ENCODE results near the gene NPTX2.

The NPTX2 gene

DNA sequence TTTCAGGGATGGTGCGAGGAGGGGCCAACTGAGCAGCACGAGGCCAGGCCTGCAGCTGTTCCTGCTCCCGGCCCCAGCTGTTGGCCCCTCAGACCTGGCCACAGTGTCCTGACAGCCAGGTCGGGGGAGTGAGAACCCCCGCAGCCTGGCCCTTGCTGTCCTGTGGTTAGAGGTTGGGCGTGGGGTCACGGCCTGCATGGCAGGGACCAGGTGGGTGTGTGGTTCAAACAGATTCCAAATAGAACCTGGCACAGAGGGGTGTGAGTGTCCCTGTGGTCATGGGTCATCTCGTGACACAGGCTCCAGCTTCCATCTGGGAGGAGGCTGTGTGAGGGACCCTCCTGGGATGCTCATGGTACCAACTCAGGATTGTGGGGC, 10.3 kb downstream of the NPTX2 start:
- no peak overlapping the region for H3K4me3 ChIP-seq (replicated peaks; ENCODE audit: low read depth, low read length)
- TF ChIP-seq, protein P1, sequence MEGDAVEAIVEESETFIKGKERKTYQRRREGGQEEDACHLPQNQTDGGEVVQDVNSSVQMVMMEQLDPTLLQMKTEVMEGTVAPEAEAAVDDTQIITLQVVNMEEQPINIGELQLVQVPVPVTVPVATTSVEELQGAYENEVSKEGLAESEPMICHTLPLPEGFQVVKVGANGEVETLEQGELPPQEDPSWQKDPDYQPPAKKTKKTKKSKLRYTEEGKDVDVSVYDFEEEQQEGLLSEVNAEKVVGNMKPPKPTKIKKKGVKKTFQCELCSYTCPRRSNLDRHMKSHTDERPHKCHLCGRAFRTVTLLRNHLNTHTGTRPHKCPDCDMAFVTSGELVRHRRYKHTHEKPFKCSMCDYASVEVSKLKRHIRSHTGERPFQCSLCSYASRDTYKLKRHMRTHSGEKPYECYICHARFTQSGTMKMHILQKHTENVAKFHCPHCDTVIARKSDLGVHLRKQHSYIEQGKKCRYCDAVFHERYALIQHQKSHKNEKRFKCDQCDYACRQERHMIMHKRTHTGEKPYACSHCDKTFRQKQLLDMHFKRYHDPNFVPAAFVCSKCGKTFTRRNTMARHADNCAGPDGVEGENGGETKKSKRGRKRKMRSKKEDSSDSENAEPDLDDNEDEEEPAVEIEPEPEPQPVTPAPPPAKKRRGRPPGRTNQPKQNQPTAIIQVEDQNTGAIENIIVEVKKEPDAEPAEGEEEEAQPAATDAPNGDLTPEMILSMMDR (IDR thresholded peaks at IDR 0.05; ENCODE audit: low read length, missing control alignments): no peak
- no peak for DNase-seq (ENCODE audit: low read depth)

DNA sequence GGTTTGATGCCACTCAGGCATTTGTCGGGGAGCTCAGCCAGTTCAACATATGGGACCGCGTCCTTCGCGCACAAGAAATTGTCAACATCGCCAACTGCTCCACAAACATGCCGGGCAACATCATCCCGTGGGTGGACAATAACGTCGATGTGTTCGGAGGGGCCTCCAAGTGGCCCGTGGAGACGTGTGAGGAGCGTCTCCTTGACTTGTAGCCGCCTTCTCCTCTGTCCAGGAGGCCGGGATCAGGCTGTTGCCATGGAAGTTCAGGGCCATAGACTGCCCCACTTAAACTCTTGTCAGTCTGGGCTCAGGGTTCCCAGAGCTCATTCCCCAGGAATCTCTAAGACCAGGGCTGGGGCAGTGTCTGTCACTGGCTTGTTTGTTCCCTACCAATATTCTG, 11.3 kb downstream of the NPTX2 start:
- DNase-seq (ENCODE audit: low read depth): no peak
- TF ChIP-seq, protein P1 (IDR thresholded peaks at IDR 0.05; ENCODE audit: low read length, missing control alignments): no peak
- H3K4me3 ChIP-seq (replicated peaks; ENCODE audit: low read depth, low read length): no peak overlapping the region

DNA sequence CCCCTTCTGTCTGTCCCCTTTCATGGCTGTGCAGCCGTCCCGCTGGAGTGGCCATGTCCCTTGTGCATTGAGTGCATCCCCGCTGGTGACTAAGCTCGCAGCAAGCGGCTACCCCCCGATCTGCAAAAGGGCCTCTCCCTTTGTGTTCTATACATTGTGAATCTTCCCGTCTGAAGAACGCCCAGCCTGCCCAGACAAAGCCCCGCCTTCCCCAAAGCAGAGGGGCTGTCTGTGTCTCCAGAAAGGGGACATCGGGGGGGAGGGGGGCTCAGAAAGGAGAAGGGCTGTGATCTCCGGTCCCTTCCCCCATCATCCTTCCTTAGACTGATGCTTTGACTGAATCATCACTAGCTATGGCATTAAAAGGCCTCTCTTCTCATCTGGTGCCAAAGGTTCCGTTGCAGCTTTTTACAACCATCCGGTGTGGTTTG, 11.9 kb downstream of the NPTX2 start:
- no peak overlapping the region for H3K4me3 ChIP-seq (replicated peaks; ENCODE audit: low read depth, low read length)
- TF ChIP-seq, protein P1 (IDR thresholded peaks at IDR 0.05; ENCODE audit: low read length, missing control alignments): no peak
- no peak for DNase-seq (ENCODE audit: low read depth)

DNA sequence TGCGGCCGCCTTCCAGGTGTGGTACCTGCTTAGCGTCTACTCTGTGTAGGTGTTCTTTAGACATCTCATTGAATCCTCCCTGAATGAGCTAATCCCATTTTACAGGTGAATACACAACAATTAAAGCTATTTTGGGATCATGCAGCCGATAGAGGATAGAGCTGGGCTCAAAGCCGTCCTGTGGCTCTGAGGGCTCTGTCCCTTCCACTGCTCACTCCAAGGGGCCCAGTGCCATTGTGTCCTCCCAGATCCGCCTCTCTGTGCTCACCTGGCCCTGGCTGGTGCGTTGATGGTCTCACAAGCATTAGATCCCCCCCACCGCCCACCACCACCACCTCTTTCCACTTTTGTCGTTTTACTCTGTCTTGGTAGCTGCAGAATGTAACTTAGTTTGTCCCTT, 13.1 kb downstream of the NPTX2 start:
- no peak for DNase-seq (ENCODE audit: low read depth)
- TF ChIP-seq, protein P1 (IDR thresholded peaks at IDR 0.05; ENCODE audit: low read length, missing control alignments): no peak
- H3K4me3 ChIP-seq (replicated peaks; ENCODE audit: low read depth, low read length): no peak overlapping the region

DNA sequence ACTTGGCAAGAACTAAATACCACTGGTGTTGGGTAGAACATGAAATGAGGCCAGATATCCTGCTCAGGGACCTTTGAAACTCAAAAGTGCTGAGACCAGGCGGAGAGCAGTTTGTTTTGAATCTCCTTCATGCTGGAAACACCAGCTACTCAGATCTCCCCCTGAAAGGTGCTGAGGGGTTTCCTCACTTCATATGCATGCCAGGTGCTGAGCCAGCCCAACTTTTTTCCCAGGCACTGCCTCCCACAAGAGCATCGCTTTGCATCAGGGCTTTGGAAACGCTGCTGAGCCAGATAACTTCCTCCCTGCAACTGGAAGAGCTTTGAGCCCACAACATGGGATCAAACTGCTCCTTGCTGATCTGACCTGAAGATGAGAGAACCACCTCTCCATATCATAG, 13.7 kb downstream of the NPTX2 start:
- DNase-seq (ENCODE audit: low read depth): no peak
- TF ChIP-seq, protein P1 (IDR thresholded peaks at IDR 0.05; ENCODE audit: low read length, missing control alignments): no peak
- H3K4me3 ChIP-seq (replicated peaks; ENCODE audit: low read depth, low read length): no peak overlapping the region

DNA sequence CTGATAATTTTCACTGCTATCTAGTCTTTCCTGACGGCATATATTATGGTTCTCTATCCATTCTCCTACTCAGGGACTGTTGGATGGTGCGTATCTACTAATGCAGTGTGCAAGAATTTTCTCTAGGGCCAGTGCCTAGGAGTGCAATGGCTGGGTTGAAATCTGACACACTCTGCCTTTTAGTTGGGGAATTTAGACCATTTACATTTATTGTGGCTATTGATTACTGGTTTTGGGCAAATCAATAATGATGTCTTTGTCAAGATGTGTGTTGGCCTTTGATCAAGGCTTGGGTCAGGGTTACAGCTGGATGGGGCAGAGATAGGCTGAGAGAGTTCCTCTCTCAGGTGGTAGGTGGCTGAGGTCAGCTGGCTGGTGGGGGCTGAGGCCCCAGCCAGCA, 21.8 kb downstream of the NPTX2 start:
- DNase-seq (ENCODE audit: low read depth): no peak
- TF ChIP-seq, protein P1 (IDR thresholded peaks at IDR 0.05; ENCODE audit: low read length, missing control alignments): no peak
- H3K4me3 ChIP-seq (replicated peaks; ENCODE audit: low read depth, low read length): no peak overlapping the region

DNA sequence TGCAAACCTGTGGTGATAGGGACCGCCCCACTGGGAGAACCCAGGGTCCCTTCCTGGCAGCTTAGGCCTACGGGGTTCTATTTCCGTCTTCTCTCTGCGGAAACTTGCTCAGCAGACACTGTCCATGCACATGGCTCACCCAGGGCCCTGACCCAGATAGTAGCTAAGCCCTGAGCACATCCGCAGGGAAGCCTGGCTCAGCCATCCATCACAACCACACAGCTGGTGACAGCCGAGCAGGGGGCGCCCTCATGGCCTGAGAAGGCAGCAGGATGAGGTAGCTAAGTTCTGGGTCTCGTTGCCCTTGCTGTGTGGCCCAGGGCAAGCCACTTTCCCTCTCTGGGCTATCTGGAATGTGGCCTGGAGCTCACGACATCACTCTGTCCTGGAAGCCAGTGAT, 23.3 kb downstream of the NPTX2 start:
- no peak for DNase-seq (ENCODE audit: low read depth)

More for the DNA sequence above, 23.3 kb downstream of the NPTX2 start:
- no peak overlapping the region for H3K4me3 ChIP-seq (replicated peaks; ENCODE audit: low read depth, low read length)
- TF ChIP-seq, protein P1 (IDR thresholded peaks at IDR 0.05; ENCODE audit: low read length, missing control alignments): no peak
